Sigmoid colon (tissue), 7 donors: ENCODE data around the gene MRPS11. TPM values are rescaled to one million over a fixed set of nuclear protein-coding genes. Genes with fewer than 3 reads are reported as not detected.
"Not testable (repeated sequence)": the region's sequence is repeated elsewhere in the genome, so short reads cannot be mapped to it uniquely, and the experiment has no call there.

ENCODE experiments used
- DNase-seq: peaks from one replicate; pipeline ENCODE4 v3.0.0-alpha.2; 2019
- H3K27ac ChIP-seq, 4 donors: fragments of 200-600 bp; sonication (generic); one replicate each; pipeline ENCODE4 v1.5.1; 2016 to 2019; ENCODE audit warnings: mild to moderate bottlenecking in 1 of 4
- H3K27me3 ChIP-seq, 3 donors: fragments of 200-600 bp; sonication (generic); one replicate each; pipeline ENCODE4 v1.5.1; 2019; ENCODE audit warnings: mild to moderate bottlenecking in 1 of 3
- H3K36me3 ChIP-seq, 4 donors: fragments of 200-600 bp; sonication (generic); one replicate each; pipeline ENCODE4 v1.5.1; 2016 to 2019
- H3K4me1 ChIP-seq, 4 donors: fragments of 200-600 bp; sonication (generic); one replicate each; pipeline ENCODE4 v1.5.1; 2017 to 2019
- H3K4me3 ChIP-seq, 4 donors: fragments of 200-600 bp; sonication (generic); one replicate each; pipeline ENCODE4 v1.5.1; 2017 to 2019; ENCODE audit warnings: mild to moderate bottlenecking in 2 of 4, moderate library complexity in 1 of 4
- H3K9me3 ChIP-seq, 4 donors: fragments of 200-600 bp in 3 of 4; sonication (generic) in 3 of 4; one replicate each; pipeline versions ENCODE4 v1.5.1 to v1.6.1; 2013 to 2019
- EP300 ChIP-seq, 4 donors: sonication (generic); formaldehyde crosslinking; IDR thresholded peaks; one replicate each; pipeline ENCODE4 v1.6.1; 2017; ENCODE audit warnings: antibody characterized with exemption in 4 of 4
- POLR2A ChIP-seq, 2 donors: fragments of 450-650 bp; IDR thresholded peaks; one replicate each; pipeline ENCODE4 v1.6.1; 2016; ENCODE audit warnings: antibody characterized with exemption in 2 of 2, mild to moderate bottlenecking in 2 of 2, moderate library complexity in 2 of 2
- POLR2AphosphoS5 ChIP-seq, 4 donors: sonication (generic); formaldehyde crosslinking; IDR thresholded peaks; one replicate each; pipeline ENCODE4 v1.6.1; 2017; ENCODE audit warnings: antibody characterized with exemption in 4 of 4
- WGBS, 2 donors: extraction: QIAGEN DNeasy Blood & Tissue Kit; methylation state at CpG; one replicate each; pipeline ENCODE4 v1.1.7; 2013; 5-methylcytosine and 5-hydroxymethylcytosine counted together
- intact Hi-C: fragments of 100-400 bp; cut with DNase I; formaldehyde crosslinking; loops from one replicate; pipeline ENCODE4 v1.15.1; 2023
- polyA plus RNA-seq, 3 donors: library from polyadenylated mRNA; stranded (reverse); fragments of 200-250 nt; gene quantifications; one replicate each; pipeline ENCODE4 v1.2.3, GENCODE V29; 2013
- total RNA-seq, 4 donors: library from RNA; depleted of rRNA; stranded (reverse); fragments of >200 nt; gene quantifications; one replicate each; pipeline ENCODE4 v1.1.0, GENCODE V29; 2016
- TF ChIP-seq, protein P1 (sequence below), 4 experiments: fragments of 450-650 bp in 3 of 4; fragments of 200-600 bp in 1 of 4; IDR thresholded peaks; one replicate each; pipeline ENCODE4 v1.5.1; 2016 to 2019; ENCODE audit warnings: antibody characterized with exemption in 4 of 4, mild to moderate bottlenecking in 3 of 4, moderate library complexity in 2 of 4
- donor health status: healthy with polysubstance abuse.
- donor health status: Bipolar disorder and iron deficiency.
- donor health status: healthy.

MRPS11 gene
- total and polyA plus RNA-seq, 7 donors: 18.8 to 84.6 (median 46.0) TPM

DNA sequence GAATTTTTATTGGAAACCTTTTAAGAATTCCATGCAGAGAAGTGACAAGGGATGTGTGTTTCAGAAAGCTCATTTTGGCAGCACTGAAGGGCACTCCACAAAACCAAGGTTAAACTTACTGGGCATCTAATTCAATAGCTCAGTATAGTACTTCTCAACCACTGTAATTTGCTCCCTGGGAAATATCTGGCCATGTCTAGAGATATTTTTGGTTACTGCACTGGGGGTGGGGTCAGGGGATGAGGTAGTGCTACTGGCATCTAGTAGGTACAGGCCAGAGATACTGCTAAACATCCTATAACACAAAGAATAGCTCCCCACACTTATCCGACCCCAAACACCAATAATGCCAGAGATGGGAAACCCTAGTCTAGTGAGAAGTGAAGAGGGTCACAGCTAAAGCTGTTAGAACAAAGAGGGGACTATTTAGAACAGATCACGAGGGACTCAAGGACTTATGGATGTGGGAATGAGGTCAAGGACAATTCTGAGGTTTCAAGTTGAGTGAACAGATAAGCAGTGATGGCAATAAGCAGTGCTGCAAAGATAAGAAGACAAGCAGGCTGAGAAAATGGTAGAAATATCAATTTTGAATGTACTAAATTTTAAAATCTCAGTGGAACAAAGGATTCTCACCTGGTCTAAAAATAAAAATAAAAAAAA, 3.5 kb upstream of the MRPS11 start:
- Histone ChIP-seq H3K27ac (no peak overlapping the region), H3K4me3 (no peak overlapping the region), H3K27me3 (no peaks in the 10 kb centered on the region), H3K36me3 (peaks cover 8 to 66% (median 38%) of the 10 kb centered on the region in 4 donors), H3K9me3 (no peaks in the 10 kb centered on the region), H3K4me1 (peaks cover 0 to 25% (median 24%) of the 10 kb centered on the region in 4 donors)
- WGBS, 2 donors: 67 to 79% methylated on average over 2 of the region's 2 CpGs
- intact Hi-C loops: no loop called here
- TF ChIP-seq POLR2AphosphoS5 (IDR thresholded peaks at IDR 0.05): no peak
- TF ChIP-seq, protein P1, sequence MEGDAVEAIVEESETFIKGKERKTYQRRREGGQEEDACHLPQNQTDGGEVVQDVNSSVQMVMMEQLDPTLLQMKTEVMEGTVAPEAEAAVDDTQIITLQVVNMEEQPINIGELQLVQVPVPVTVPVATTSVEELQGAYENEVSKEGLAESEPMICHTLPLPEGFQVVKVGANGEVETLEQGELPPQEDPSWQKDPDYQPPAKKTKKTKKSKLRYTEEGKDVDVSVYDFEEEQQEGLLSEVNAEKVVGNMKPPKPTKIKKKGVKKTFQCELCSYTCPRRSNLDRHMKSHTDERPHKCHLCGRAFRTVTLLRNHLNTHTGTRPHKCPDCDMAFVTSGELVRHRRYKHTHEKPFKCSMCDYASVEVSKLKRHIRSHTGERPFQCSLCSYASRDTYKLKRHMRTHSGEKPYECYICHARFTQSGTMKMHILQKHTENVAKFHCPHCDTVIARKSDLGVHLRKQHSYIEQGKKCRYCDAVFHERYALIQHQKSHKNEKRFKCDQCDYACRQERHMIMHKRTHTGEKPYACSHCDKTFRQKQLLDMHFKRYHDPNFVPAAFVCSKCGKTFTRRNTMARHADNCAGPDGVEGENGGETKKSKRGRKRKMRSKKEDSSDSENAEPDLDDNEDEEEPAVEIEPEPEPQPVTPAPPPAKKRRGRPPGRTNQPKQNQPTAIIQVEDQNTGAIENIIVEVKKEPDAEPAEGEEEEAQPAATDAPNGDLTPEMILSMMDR (IDR thresholded peaks at IDR 0.05): no peak
- no peak for DNase-seq

DNA sequence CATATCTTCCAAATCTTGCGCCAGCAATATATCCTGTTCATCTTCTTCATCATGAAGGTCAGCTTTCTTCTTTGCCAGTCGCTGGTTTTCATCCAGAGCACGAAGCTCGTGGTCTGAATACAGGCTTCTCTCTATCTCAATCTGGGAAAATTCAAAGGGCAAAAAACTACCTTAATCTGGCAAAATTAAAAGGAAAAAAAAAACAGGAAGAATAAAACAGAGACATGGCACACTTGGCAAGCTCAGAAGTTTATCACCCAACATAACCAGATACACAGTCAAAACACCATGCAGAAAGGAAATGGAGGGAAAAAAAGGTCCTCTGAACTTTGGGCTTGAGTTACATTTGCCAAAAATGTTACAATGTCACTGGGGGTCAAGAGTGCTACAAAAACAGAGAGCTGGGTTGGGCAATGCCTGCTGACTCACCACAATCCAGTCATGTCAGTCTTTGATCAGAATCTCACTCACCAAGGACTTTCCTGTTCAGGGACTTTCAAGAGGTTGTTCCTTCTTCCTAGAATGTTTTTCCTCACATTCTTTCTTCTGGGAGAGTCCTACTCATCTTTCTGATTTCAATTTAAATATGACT, 1.8 kb upstream of the MRPS11 start:
- intact Hi-C loops: no loop called here
- H3K4me1 ChIP-seq: peaks cover 0 to 32% (median 28%) of the 10 kb centered on the region in 4 donors
- no peaks in the 10 kb centered on the region for H3K9me3 ChIP-seq
- H3K27ac ChIP-seq: no peak overlapping the region
- WGBS, 2 donors: 92 to 96% methylated on average over 4 of the region's 4 CpGs
- DNase-seq: no peak
- no peak overlapping the region for H3K4me3 ChIP-seq
- no peaks in the 10 kb centered on the region for H3K27me3 ChIP-seq
- peaks cover 0 to 49% (median 26%) of the 10 kb centered on the region in 4 donors for H3K36me3 ChIP-seq
- TF ChIP-seq, protein P1 (IDR thresholded peaks at IDR 0.05): no peak
- TF ChIP-seq POLR2AphosphoS5 (IDR thresholded peaks at IDR 0.05) (no peak), EP300 (IDR thresholded peaks at IDR 0.05) (no peak), POLR2A (IDR thresholded peaks at IDR 0.05) (no peak)

- intact Hi-C loops: loop anchor here (2.0 kb wide), 1 partner anchor 75 kb away; no protein-coding TSS in a partner anchor
- H3K4me1 ChIP-seq: peaks cover 0 to 32% (median 28%) of the 10 kb centered on the region in 4 donors
- H3K4me3 ChIP-seq: peak overlapping the region; percentile 62 to 86 (median 78)
- TF ChIP-seq POLR2AphosphoS5 (IDR thresholded peaks at IDR 0.05) (no peak), EP300 (IDR thresholded peaks at IDR 0.05) (no peak), POLR2A (IDR thresholded peaks at IDR 0.05) (no peak)
- TF ChIP-seq, protein P1 (IDR thresholded peaks at IDR 0.05): no peak
- peaks cover 0 to 36% (median 16%) of the 10 kb centered on the region in 4 donors for H3K36me3 ChIP-seq
- DNase-seq: no peak
- no peaks in the 10 kb centered on the region for H3K27me3 ChIP-seq
- H3K27ac ChIP-seq: peak overlapping the region; percentile 83 to 89 (median 88)
- 2 to 8% methylated on average over 17 of the region's 17 CpGs for WGBS, 2 donors
- H3K9me3 ChIP-seq: no peaks in the 10 kb centered on the region
Observed at GRCh38 chr15:88467935-88468528, 524 bp downstream of the MRPS11 start.

- H3K27ac ChIP-seq, DNase-seq, H3K9me3 ChIP-seq, H3K27me3 ChIP-seq: not testable (repeated sequence)
- Histone ChIP-seq H3K4me3 (peak overlapping the region in 2 of 4 donors; percentile 80 to 86), H3K4me1 (peaks cover 0 to 32% (median 28%) of the 10 kb centered on the region in 4 donors), H3K36me3 (peaks cover 0 to 36% (median 11%) of the 10 kb centered on the region in 4 donors)
- 97% methylated on average over 10 of the region's 10 CpGs for WGBS, 2 donors
- intact Hi-C loops: loop anchor here (2.0 kb wide), 1 partner anchor 74 kb away; no protein-coding TSS in a partner anchor
Observed at GRCh38 chr15:88468721-88469120, 1.2 kb downstream of the MRPS11 start.

DNA sequence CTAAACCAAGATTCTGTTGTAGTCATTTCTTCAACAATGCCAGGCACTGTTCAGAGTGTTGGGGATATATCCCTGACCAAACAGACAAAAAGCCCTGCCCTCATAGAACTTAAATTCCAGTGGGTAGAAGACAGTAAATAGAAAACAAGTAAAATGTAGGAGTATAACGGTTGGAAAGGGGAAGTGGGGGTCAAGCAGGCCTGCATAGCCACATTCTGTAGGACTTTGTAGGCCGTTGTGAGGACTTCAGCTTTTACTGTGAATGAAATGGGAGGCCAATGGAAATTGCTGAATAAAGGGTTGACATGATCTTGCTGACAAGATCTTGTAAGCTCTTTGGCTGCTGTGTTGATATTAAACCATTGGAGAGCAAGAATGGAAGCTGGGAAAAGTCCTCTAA, 1.8 kb downstream of the MRPS11 start:
- DNase-seq: no peak
- 91 to 97% methylated on average over 2 of the region's 2 CpGs for WGBS, 2 donors
- peaks cover 0 to 36% (median 6%) of the 10 kb centered on the region in 4 donors for H3K36me3 ChIP-seq
- TF ChIP-seq POLR2AphosphoS5 (IDR thresholded peaks at IDR 0.05): no peak
- TF ChIP-seq EP300 (IDR thresholded peaks at IDR 0.05): no peak
- TF ChIP-seq, protein P1 (IDR thresholded peaks at IDR 0.05): no peak
- no peak for TF ChIP-seq POLR2A (IDR thresholded peaks at IDR 0.05)
- H3K27ac ChIP-seq: no peak overlapping the region
- no peaks in the 10 kb centered on the region for H3K9me3 ChIP-seq
- H3K4me3 ChIP-seq: no peak overlapping the region
- no peaks in the 10 kb centered on the region for H3K27me3 ChIP-seq
- H3K4me1 ChIP-seq: peaks cover 0 to 32% (median 28%) of the 10 kb centered on the region in 4 donors
- intact Hi-C loops: loop anchor here (2.0 kb wide), 1 partner anchor 73 kb away; no protein-coding TSS in a partner anchor
